Measurements from ENCODE around the gene PDF.
"Not testable (repeated sequence)": the region's sequence is repeated elsewhere in the genome, so short reads cannot be mapped to it uniquely, and the experiment has no call there.

PDF gene

GRCh38 chr16:69306031-69306430, 24.4 kb downstream of the PDF start:
- no peak for TF ChIP-seq CTCF (IDR thresholded peaks at IDR 0.05; ENCODE audit: borderline replicate concordance, control extremely low read depth, extremely low read depth, insufficient read depth, missing control alignments)
- in situ Hi-C loops (cut with MboI; ENCODE audit: low sequenced_read_pairs, unreplicated experiment): no loop called here
- no peak for DNase-seq (ENCODE audit: low spot score)

- TF ChIP-seq CTCF (IDR thresholded peaks at IDR 0.05; ENCODE audit: borderline replicate concordance, control extremely low read depth, extremely low read depth, insufficient read depth, missing control alignments): no peak
- DNase-seq (ENCODE audit: low spot score): no peak
- in situ Hi-C loops (cut with MboI; ENCODE audit: low sequenced_read_pairs, unreplicated experiment): no loop called here
Observed at GRCh38 chr16:69302301-69302700, 28.1 kb downstream of the PDF start.

- no peak for DNase-seq (ENCODE audit: low spot score)
- in situ Hi-C loops (cut with MboI; ENCODE audit: low sequenced_read_pairs, unreplicated experiment): no loop called here
- no peak for TF ChIP-seq CTCF (IDR thresholded peaks at IDR 0.05; ENCODE audit: borderline replicate concordance, control extremely low read depth, extremely low read depth, insufficient read depth, missing control alignments)
Observed at GRCh38 chr16:69301861-69302260, 28.5 kb downstream of the PDF start.

GRCh38 chr16:69301187-69301586, 29.2 kb downstream of the PDF start:
- in situ Hi-C loops (cut with MboI; ENCODE audit: low sequenced_read_pairs, unreplicated experiment): no loop called here
- TF ChIP-seq CTCF (IDR thresholded peaks at IDR 0.05; ENCODE audit: borderline replicate concordance, control extremely low read depth, extremely low read depth, insufficient read depth, missing control alignments): no peak
- no peak for DNase-seq (ENCODE audit: low spot score)

GRCh38 chr16:69298261-69298660, 32.1 kb downstream of the PDF start:
- in situ Hi-C loops (cut with MboI; ENCODE audit: low sequenced_read_pairs, unreplicated experiment): no loop called here
- TF ChIP-seq CTCF (IDR thresholded peaks at IDR 0.05; ENCODE audit: borderline replicate concordance, control extremely low read depth, extremely low read depth, insufficient read depth, missing control alignments): no peak
- no peak for DNase-seq (ENCODE audit: low spot score)

- in situ Hi-C loops (cut with MboI; ENCODE audit: low sequenced_read_pairs, unreplicated experiment); DNase-seq (ENCODE audit: low spot score): not testable (repeated sequence)
Observed at GRCh38 chr16:69296771-69297170, 33.6 kb downstream of the PDF start.

- no peak for TF ChIP-seq CTCF (IDR thresholded peaks at IDR 0.05; ENCODE audit: borderline replicate concordance, control extremely low read depth, extremely low read depth, insufficient read depth, missing control alignments)
- DNase-seq (ENCODE audit: low spot score): no peak
- in situ Hi-C loops (cut with MboI; ENCODE audit: low sequenced_read_pairs, unreplicated experiment): no loop called here
Observed at GRCh38 chr16:69294051-69294450, 36.3 kb downstream of the PDF start.

Measured in GM13976 (cell line).